HG02610 (cell line): ENCODE measurements around the gene FBF1.
"Not testable (repeated sequence)": the region's sequence is repeated elsewhere in the genome, so short reads cannot be mapped to it uniquely, and the experiment has no call there.

ENCODE experiments used
- ATAC-seq: cut with Tn5 transposase; IDR thresholded peaks from one replicate; pipeline ENCODE4 v1.9.1; 2021; ENCODE audit warnings: mild to moderate bottlenecking, moderate library complexity; ENCODE audit not compliant: unreplicated experiment

Gene FBF1

DNA sequence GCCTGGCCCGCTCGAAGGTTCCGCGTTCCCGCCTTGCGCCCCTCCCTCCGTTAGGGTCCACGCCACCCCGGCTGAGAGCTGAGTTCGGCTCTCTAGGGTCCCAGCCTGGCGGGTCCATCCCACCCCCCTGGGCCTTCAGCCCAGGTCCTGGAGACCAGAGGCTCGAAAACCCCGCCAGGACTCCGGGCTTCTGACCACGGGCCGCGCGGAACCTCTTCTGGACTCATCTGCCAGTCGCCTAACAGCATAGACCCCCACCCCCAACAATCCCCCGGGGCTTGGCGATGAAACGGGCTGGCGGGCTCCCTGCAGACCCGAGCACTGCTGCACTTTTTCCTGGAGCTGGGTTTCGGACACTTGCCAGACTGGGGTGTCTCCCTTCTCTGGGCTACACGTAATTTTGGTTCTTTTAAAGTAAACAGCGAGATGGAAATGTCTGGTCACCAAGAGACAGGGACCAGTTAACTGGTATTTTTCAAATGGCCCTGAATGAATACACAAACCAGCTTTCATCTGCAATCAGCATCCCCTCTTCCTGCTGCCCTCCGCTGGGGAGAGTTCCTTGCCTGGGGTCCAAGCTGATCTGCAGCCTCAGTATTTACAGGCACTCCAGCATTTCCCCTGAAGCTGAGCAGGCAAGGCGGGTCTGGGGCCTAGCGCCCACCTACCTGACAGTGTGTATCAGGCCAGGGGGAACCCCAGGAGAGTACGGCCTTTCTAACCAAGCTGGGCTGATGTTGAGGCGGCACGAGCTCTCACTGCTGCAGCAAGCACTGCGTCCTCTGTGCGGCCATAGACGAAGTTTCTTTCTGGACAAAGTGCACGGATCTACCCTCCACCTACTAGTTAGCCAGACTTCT lies 43.5 kb downstream of the FBF1 start:
- no peak for ATAC-seq

GRCh38 chr17:75896415-75897159 lies 44.3 kb downstream of the FBF1 start, which contains the start of gene TRIM65:
TSS of gene TRIM65 (minus strand) at chr17:75896951. CDS start at chr17:75896937, 14 bp downstream.
- peak; percentile 52 for ATAC-seq

GRCh38 chr17:75895370-75896155 lies 45.3 kb downstream of the FBF1 start:
- no peak for ATAC-seq

DNA sequence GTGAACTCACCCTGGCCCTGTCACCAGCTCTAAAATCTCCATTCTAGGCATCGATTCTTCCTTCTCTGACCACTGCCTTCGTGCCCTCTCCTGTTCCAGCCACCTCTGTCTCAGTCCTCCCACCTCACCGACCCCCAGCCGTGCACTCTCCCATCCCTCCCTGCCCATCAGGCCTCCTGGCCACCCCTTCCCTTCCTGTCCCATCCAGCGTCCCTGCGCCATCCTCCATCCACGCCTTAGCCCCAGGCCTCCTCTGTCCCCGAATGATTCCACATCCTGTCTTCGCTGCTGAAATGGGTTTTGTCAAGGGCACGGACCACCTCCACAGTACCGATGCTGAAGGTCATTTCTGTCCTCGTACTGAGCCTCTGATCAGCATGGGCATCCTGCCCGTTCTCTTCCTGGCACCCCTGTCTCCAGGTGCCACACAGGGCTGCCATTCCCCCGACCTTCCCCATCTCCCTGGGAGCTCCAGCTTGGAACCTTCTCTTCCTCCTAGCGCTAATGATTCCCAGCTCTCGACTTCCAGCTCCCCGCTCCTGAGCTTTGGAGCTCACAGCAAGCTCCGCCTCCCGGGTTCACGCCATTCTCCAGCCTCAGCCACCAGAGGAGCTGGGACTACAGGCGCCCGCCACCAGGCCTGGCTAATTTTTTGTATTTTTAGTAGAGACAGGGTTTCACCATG lies 46.7 kb downstream of the FBF1 start:
- no peak for ATAC-seq

DNA sequence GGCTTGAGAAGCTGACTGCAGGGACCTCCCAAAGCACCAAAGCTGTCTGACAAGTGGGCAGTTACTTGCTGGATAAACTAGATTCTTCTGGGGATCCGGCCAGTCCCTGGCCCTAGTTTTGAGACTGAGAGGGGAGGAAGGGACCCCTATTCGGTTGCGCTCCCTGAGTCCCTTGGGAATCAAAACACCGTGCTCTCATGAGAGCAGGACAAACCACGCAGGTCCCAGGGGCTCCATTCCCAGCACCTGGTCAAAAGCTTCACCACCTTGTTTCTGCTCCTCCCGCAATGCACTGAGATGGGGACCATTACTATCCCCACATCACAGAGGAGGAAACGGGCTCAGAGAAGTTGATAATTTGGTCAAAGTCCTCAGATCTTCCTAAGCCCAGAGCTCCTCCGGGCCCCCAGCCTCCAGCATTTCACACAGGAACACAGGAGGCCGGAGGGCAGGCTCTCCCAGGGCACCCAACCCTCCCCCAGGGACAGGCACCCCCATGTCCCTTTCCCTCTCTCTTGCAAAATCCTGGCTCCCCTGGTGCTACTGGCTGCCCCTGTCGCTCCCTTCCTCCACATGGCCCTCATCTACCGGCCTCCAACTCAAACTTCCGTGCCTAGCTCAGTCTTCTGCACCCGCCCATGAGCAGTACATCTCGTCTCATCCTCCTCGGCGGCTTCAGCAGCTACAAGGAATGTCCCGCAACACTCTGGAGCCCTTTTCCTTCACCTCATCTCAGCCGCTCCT lies 47.4 kb downstream of the FBF1 start:
- no peak for ATAC-seq

GRCh38 chr17:75892556-75893224 lies 48.2 kb downstream of the FBF1 start:
- ATAC-seq, result no peak

DNA sequence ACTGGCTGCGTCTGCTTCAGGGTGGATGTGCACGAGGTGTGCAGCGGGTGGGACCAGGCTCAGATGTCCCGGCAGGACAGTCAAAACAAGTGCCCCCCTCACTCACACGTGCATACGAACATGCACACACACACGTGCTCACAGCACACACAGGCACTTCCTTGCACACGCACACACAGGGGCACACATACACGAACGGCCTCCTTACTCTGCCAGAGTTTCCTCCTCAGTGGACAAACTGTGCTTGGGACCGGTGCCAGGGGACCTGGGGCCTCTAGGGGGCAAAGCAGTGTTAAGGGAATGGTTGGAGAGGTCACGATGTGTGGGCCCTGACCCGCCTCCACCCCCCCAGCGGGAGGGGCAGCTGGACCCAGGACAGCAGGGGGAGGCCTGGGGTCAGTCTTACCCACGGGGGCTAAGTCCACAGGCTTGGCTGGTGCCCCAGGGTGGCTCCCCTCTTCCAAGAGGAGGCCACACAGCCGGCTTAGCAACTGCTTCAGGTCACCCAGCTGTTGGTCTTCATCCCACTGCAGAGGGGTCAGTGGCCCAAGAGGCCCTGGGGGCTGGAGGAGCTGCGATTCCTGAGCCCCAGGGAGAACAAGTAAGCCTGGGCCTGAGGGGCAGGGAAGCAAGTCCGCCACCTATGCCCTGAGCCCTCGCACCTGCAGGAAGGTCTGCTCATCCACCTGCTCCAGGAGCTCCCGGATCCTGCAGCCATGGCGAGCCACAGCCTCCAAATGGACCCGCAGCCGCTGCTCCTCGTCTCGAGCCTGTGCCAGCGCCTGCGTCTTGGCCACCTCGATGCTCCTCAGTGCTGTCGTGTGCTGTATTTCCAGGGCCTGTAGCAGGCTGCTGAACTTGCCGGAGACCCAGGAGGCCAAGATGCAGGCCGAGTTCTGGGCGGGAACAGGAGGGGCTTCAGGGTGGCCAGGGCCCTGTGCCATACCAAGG lies 49.0 kb downstream of the FBF1 start:
- ATAC-seq, result no peak

DNA sequence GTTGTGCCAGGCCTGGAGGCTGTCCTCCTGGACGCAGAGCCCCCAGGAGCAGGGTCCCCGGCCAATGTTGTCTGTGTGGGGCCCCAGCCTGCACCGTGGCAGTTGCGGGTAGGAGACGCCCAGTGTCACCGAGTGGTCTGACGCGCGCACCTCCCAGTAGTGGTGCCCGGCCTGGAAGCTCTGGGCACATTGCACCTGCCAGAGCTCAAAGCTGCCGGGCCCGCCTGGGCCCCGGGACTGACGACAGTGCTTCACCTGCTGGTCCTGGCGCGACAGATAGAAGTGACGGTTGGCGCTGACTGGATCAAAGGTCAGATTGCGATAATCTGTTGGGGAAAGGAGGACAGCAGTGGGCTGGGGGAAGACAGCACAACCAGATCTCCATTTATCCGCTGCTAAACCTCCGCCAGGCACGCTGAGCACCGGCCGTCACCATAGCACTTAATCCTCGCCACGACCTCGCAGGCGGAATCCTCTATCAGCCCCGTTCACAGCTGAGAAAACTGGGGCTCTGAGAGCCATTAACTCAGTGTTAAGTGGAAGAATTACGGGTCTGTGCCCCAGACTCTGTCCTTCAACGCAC lies 49.7 kb downstream of the FBF1 start:
- no peak for ATAC-seq

- no peak for ATAC-seq
Measured at GRCh38 chr17:75889454-75889853, 51.4 kb downstream of the FBF1 start.

GRCh38 chr17:75888484-75888883 lies 52.4 kb downstream of the FBF1 start:
- ATAC-seq, result no peak

GRCh38 chr17:75885860-75886259 lies 55.0 kb downstream of the FBF1 start:
- not testable (repeated sequence) for ATAC-seq

DNA sequence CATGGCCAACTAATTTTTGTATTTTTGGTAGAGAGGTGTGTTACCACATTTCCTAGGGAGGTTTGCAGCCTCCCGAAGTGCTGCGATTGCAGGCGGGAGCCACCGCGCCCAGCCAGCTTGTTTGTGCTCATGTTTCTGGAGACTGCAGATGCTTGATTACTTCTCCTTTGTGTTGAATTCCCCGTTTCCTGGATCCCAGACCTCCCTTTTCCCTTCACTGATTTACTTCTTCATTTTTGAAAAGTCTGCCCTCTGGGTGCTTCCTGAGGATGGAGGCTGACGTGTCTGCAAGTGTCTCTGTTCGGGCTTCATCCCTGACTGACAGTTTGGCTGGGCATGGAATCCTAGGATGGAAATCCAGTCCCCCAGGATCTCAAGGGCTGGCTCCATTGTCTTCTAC lies 55.4 kb downstream of the FBF1 start:
- no peak for ATAC-seq

DNA sequence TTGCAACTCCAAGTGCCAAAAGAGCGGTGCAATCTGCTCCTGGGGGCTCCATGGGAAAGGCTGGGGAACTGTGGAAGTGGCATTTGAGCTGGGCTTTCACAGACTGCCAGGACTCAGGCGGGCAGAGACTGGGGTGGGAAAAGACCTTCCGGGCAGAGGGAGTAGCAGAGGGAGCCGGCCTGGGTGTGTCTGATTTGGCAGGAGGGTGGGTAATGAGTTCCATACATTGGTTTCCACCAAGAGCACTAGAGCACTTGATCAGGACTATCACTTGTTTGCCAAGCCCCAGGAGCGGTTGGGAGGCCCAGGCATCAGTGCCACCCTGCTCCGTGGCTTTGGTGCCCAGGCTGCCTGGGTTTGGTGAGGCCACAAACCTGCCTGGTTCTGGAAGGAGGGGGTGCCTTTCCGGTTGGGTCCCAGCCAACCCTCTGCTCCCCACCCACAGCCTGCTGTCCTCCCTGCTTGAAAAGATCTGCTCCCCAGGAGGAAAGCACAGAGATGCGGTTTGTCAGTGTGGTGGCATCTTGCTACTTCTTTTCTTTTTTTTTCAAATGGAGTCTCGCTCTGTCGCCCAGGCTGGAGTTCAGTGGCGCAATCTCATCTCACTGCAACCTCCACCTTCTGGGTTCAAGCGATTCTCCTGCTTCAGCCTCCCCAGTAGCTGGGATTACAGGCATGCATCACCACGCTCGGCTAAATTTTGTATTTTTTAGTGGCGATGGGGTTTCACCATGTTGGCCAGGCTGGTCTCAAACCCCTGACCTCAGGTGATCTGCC lies 59.0 kb downstream of the FBF1 start:
- no peak for ATAC-seq

- no peak for ATAC-seq
Measured at GRCh38 chr17:75880266-75880665, 60.6 kb downstream of the FBF1 start.

GRCh38 chr17:75878174-75878998 lies 62.5 kb downstream of the FBF1 start, which contains the start of gene TRIM47:
TSS of gene TRIM47 (minus strand) at chr17:75878581. CDS start at chr17:75878548, 33 bp downstream.
- ATAC-seq, result no peak

- no peak for ATAC-seq
Measured at GRCh38 chr17:75877752-75878173, 63.1 kb downstream of the FBF1 start.
